ENCODE data around the gene MFSD8.
"Not testable (repeated sequence)": the region's sequence is repeated elsewhere in the genome, so short reads cannot be mapped to it uniquely, and the experiment has no call there.

MFSD8 gene

DNA sequence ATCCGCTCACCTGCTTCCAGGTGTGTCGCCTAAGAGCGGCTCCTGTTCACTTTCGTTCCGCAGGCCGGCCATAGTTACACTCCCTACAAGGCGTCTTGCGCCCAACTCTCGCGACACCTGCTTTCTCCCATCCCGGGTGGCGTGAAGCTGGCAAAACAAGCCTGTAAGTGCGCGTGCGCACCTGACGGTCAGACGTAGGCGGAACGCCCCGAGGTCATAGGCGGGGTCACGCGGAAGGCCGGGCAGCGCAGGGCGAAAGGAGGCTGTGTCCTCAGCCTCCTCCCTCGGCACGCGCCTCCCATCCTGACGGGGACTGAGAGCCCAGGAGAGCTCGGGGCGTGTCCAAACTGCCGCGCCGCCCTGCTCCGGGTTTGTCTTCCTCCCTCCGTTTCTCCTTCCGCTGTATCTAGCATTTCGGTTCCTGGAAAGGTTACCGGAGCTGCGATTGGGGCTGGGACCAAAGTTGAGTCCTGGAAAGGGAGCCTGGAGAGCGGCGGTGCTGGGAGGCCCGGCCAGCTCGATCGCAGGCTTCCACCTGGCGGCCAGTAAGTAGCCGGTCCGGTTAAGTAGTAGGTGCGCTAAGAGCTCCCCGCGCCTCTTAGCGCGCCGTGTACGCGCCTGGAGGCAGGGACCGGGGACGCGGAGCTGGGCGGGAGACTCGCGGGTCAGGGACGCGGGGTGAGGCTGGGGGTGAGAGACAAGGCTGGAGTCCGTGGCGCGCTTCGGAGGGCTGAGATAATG lies at the start of gene MFSD8, which contains the start of gene ABHD18:
TSS of gene MFSD8 (minus strand) at position 112 of the 741 bp plus-strand sequence. CDS start at position 72, 40 bp downstream.
TSS of gene ABHD18 (plus strand) at position 345 of the 741 bp plus-strand sequence. CDS start 17,550 bp downstream, outside the sequence.
- peak; percentile 94 for DNase-seq (ENCODE audit: low read depth, low spot score)

DNA sequence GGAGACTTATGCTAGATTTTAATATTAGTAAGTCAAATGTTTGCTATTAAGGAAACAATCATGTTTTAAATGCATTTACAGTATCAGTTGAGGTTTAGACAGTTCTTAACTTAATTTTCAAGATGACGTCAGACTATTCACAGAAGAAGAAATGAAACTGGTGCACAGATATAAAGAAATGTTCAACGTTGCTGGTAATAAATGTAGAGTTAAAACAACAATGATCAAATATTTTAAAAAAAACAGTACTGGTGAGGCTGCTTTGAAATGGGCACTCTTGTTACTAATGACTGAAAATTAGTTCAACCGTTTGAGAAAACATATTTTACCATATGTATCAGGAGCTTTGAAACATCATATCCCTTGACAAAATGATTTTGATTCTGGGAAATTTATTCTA lies 44.5 kb upstream of the MFSD8 start:
- DNase-seq (ENCODE audit: low read depth, low spot score), result no peak

DNA sequence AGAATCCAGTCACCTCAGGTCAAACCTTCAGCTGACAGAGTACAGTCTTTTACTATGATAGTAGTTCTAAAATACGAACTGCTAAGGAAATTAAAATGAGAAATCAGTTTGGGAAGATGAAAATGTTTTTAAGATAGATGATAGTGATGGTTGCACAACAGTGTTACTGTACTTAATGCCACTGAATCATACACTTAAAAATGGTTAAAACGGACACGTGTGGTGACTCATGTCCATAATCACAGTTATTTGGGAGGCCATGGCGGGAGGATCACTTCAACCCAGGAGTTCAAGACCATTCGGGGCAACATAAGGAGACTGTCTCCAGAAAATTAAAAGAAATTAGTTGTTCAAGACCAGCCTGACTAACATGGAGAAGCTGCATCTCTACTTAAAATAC lies 41.6 kb upstream of the MFSD8 start:
- no peak for DNase-seq (ENCODE audit: low read depth, low spot score)

GRCh38 chr4:127997534-127998388 lies 32.8 kb upstream of the MFSD8 start:
- peak; percentile 2 for DNase-seq (ENCODE audit: low read depth, low spot score)

GRCh38 chr4:127996521-127996920 lies 31.5 kb upstream of the MFSD8 start:
- DNase-seq (ENCODE audit: low read depth, low spot score), result not testable (repeated sequence)

GRCh38 chr4:127995776-127996175 lies 30.8 kb upstream of the MFSD8 start:
- no peak for DNase-seq (ENCODE audit: low read depth, low spot score)

GRCh38 chr4:127993151-127993550 lies 28.2 kb upstream of the MFSD8 start:
- DNase-seq (ENCODE audit: low read depth, low spot score), result no peak

GRCh38 chr4:127988638-127989037 lies 23.7 kb upstream of the MFSD8 start:
- DNase-seq (ENCODE audit: low read depth, low spot score), result no peak

GRCh38 chr4:127985989-127986388 lies 21.0 kb upstream of the MFSD8 start:
- DNase-seq (ENCODE audit: low read depth, low spot score), result no peak

- no peak for DNase-seq (ENCODE audit: low read depth, low spot score)
These were observed 17.5 kb upstream of the MFSD8 start for GRCh38 chr4:127982445-127982844.

GRCh38 chr4:127978930-127979329 lies 14.0 kb upstream of the MFSD8 start:
- DNase-seq (ENCODE audit: low read depth, low spot score), result no peak

- DNase-seq (ENCODE audit: low read depth, low spot score), result no peak
These were observed 10.3 kb upstream of the MFSD8 start for GRCh38 chr4:127975121-127975770.

GRCh38 chr4:127970925-127971324 lies 6.0 kb upstream of the MFSD8 start:
- not testable (repeated sequence) for DNase-seq (ENCODE audit: low read depth, low spot score)

DNA sequence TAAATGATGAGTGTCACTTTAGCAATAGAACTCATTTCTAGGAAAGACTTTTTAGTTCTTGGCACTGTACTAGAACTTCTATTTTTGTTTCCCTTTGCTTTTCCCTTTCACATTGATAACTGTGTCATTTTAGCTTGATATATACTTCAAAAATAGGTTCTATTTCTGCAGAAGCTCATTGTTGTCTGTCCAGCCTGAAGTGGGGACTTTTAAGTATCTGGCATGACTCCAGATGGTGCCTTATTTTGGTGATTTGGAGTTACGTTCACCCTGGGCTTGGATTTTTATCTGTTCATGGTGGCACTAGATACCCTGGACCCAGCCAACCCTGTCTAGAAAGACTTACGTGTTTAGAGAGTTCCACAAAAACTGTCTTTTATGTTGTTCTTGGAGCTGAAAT lies 3.6 kb upstream of the MFSD8 start:
- no peak for DNase-seq (ENCODE audit: low read depth, low spot score)

GRCh38 chr4:127967141-127967775 lies 2.3 kb upstream of the MFSD8 start:
- no peak for DNase-seq (ENCODE audit: low read depth, low spot score)

GRCh38 chr4:127965803-127966175 lies 816 bp upstream of the MFSD8 start:
- DNase-seq (ENCODE audit: low read depth, low spot score), result peak; percentile 28

- DNase-seq (ENCODE audit: low read depth, low spot score), result not testable (repeated sequence)
These were observed 429 bp downstream of the MFSD8 start for GRCh38 chr4:127964426-127965061.

GRCh38 chr4:127963633-127964398 lies 1.2 kb downstream of the MFSD8 start:
- not testable (repeated sequence) for DNase-seq (ENCODE audit: low read depth, low spot score)

DNA sequence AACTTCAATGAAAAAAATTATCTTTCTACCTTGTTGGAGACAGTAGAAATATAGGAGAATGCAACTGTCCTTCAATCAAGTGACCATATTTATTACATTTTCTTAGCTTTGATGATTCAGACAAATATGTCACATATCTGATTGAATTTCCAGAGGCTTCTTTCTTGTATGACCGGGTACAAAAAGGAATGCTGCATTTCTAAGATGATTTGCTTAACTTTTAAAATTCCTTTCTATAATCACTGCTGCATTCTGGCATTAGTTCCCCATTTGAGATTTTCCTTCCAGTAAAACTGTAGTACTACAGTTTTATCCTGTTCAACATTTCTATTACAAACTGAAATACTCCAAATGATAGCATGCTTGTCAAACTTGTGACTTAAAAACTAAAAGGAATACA lies 5.2 kb downstream of the MFSD8 start:
- no peak for DNase-seq (ENCODE audit: low read depth, low spot score)

DNA sequence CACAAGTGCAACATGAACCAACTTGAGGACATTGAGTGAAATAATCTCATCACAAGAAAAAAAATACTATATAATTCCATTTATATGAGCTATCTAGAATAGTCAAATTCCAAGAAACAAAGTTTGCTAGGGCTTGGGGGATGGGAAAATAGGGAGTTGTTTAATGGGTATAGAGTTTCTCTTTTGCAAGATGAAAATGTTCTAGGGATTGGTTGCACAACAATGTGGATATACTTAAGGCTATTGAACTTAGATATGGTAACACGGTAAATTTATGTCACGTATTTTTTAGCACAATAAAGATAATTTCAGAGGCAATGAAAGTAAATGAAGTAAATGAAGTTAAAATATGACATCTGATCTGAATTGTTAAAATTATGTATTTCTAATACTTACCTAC lies 7.9 kb downstream of the MFSD8 start:
- DNase-seq (ENCODE audit: low read depth, low spot score), result no peak

All from iPS DF 19.7 (cell line).